ENCODE data around the gene ZCCHC12. TPM values are rescaled to one million over a fixed set of nuclear protein-coding genes. Genes with fewer than 3 reads are reported as not detected.

Gene ZCCHC12
- total RNA-seq, 1 experiment from 2014 or later: 2.6 TPM

GRCh38 chrX:118857006-118857405, 33.4 kb downstream of the ZCCHC12 start:
- TF ChIP-seq CTCF (conservative IDR thresholded peaks at IDR 0.05): no peak
- H3K23me2 ChIP-seq (ENCODE audit: insufficient read length, low read depth, low read length, poor library complexity, severe bottlenecking): no peaks in the 10 kb centered on the region
- H4K5ac ChIP-seq (ENCODE audit: insufficient read length, low read depth, low read length): no peak overlapping the region
- no peak overlapping the region for H4K8ac ChIP-seq (replicated peaks; ENCODE audit: insufficient read length, low read depth, low read length)
- H2AK5ac ChIP-seq (ENCODE audit: insufficient read length, low read length): no peak overlapping the region
- no peak overlapping the region for H3K4me2 ChIP-seq (ENCODE audit: insufficient read depth, insufficient read length, low read length)
- Mint-ChIP-seq H3K36me3 (ENCODE audit: insufficient read depth in 1 of 3, low read depth in 3 of 3) (peaks cover 0 to 7% (median 2%) of the 10 kb centered on the region in 3 experiments; a peak in 5 of 7 replicates), H3K4me3 (no peak overlapping the region), H3K9me3 (peaks cover 39 to 63% of the 10 kb centered on the region in 2 experiments), H3K27me3 (ENCODE audit: low read depth) (peaks cover 4% of the 10 kb centered on the region; the same call in 1 of the 2 replicates), H3K27ac (no peak overlapping the region), H3K4me1 (no peaks in the 10 kb centered on the region)
- WGBS (ENCODE audit: extremely low coverage, insufficient read length, low lambda C conversion rate): no CpG with 5 or more reads among the region's 3 CpGs
- no peak overlapping the region for H2BK15ac ChIP-seq (ENCODE audit: low read depth, low read length)
- no peak overlapping the region for H3K14ac ChIP-seq (ENCODE audit: insufficient read depth, low read length)
- H3T11ph ChIP-seq (ENCODE audit: low read length): no peak overlapping the region
- H2BK20ac ChIP-seq (ENCODE audit: low read depth, low read length, poor library complexity, severe bottlenecking): no peak overlapping the region
- no peak overlapping the region for H3K56ac ChIP-seq (ENCODE audit: insufficient read length, low read depth, low read length)
- H2BK120ac ChIP-seq (ENCODE audit: low read depth, low read length, poor library complexity, severe bottlenecking): no peak overlapping the region
- H2AFZ ChIP-seq (ENCODE audit: low read length): no peak overlapping the region
- H4K20me1 ChIP-seq (ENCODE audit: control insufficient read depth, insufficient read depth, insufficient read length): no peaks in the 10 kb centered on the region
- peaks cover 27% of the 10 kb centered on the region for H3K9me3 ChIP-seq (ENCODE audit: control insufficient read depth, low read depth, low read length)
- no peak overlapping the region for H3K23ac ChIP-seq (ENCODE audit: insufficient read length, low read depth, low read length)
- H4K91ac ChIP-seq (ENCODE audit: insufficient read length, low read depth, low read length): no peak overlapping the region
- no peaks in the 10 kb centered on the region for H3K79me1 ChIP-seq (ENCODE audit: insufficient read depth, low read depth, low read length, poor library complexity, severe bottlenecking)
- no peak overlapping the region for H3K18ac ChIP-seq (ENCODE audit: insufficient read length, low read depth, low read length)
- H3K27ac ChIP-seq (ENCODE audit: insufficient read length, low read depth, low read length): no peak overlapping the region
- H3K9ac ChIP-seq (ENCODE audit: extremely low read depth, insufficient read length, low read length): no peak overlapping the region
- no peak overlapping the region for H2BK12ac ChIP-seq (ENCODE audit: insufficient read length, low read depth, low read length)
- no peak overlapping the region for H2BK5ac ChIP-seq (ENCODE audit: insufficient read length, low read length)
- no peaks in the 10 kb centered on the region for H3K79me2 ChIP-seq (ENCODE audit: insufficient read depth, low read length)
- H3K4me1 ChIP-seq (ENCODE audit: insufficient read depth, low read length): no peaks in the 10 kb centered on the region
- DNase-seq: no peak
- H3K4ac ChIP-seq (ENCODE audit: low read depth, low read length): no peak overlapping the region
- no peaks in the 10 kb centered on the region for H3K27me3 ChIP-seq (ENCODE audit: insufficient read depth, low read length)
